NAMALWA (cell line): ENCODE data around the gene CNPPD1.

Experiments
- DNase-seq: peaks from one replicate; pipeline ENCODE4 v3.0.0-alpha.2; 2015; ENCODE audit warnings: low spot score

Gene CNPPD1

DNA sequence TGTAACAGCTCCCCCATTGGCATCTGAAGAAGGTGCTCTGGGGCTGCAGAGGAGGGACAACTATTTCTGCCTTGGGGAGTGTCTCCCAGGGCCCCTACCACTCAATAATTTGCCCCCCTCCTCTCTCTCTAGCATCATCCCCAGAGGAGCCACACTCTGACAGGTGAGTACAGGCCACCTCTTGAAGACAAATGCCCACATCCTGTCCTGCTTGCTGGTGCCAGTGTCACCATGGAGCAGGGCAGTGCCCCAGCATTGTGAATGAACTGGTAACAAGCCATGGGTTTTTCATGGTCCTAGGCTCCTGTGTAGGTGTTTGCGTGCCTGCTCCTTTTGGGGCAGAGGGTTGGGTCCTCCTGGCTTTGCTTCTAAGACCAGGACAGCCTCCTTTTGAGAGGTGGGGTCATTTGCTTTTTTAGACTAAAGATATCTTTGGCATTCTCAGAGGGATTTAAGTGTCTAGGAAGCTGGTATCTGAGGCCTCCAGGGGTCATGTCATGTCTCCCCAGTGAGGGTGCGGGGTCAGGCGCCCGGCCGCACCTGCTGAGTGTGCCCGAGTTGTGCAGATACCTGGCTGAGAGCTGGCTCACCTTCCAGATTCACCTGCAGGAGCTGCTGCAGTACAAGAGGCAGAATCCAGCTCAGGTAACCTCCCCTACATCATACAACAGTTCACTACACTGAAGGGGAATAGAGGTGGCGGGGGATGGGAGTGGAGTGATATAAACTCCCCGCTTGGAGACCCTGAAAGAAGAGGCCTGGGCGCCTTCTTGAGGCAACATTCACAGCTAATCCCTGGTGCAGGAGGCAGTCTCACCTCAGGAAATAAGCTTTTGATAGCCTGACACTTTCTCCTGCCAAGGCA is 3.1 kb upstream of the CNPPD1 start:
- DNase-seq, result no peak

DNA sequence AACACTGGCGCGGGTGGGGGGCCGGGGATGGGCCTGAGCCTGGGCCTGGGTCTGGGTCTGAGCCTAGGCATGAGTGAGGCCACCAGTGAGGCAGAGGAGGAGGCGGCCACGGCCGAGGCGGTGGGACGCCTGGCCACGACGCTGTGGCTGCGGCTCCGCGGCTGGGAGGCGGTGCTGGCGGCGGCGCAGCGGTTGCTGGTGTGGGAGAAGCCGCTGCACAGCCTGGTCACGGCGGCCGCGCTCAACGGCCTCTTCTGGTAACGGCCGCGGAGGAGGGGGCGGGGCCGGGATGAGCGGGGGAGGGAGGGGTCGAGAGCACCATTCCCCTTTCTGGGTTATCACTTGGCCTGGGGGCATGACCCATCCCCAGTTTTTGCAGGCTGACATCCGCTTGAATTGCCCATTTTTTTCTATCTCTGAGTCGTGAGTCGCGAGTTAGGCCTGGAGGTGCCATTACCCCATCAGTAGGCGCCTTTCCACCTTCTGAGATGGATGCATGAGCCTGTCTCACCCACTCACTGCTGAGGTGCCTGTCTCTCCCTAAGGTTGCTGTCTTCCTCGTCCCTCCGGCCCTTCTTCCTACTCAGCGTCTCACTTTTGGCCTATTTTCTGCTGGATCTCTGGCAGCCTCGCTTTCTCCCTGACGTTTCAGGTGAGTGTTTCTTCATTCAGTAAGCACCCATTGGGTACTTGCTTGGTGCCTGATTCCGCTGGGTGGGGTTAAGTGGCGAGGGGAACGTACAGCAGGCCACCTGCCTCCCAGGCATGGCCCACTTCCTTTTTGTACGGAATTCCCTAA is 1.9 kb upstream of the CNPPD1 start:
- peak; percentile 46 for DNase-seq

DNA sequence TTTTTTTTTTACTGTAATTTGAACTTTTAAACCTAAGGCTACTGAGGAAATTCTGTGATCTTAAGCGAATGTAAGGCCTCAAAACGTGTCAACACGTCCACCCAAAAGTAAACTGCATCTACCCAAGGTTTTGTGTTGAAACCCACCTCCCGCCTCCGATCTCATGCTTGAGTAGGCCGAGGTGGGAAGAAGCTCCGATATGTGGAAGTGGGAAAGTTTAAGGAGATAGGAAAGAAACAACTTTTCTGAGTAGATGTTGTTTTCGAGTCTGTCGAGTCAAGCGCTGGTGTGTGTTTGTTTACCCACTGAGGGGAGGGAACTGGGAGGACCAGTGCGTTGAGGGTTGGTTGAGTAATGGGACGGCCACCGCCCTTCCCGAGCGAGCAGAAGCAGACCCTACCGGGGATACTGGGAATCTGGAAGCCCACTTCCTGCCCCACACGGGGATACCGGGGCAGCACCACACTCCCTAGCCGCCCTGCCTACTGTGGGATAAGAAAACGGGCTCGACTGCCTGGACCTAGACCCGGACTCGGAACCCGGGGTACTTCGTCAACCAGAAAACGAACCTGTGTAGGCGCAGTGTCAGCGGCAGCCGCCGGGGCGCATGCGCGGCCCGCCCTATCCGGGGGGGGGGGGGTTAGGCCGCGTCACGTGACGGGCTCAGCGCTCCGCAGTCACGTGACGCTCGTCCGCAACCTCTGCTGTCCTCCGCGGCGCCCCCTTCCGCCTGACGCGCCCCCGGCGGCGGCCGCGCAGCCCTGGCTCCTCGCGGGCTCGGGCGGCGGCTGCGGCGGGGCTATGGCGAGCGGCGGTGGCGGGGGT is 1.0 kb upstream of the CNPPD1 start, which contains the start of gene RETREG2:
RETREG2 (plus strand) TSS at position 724 of the 825 bp plus-strand sequence; CDS start at position 802, 78 bp downstream.
- peak; percentile 92 for DNase-seq

DNA sequence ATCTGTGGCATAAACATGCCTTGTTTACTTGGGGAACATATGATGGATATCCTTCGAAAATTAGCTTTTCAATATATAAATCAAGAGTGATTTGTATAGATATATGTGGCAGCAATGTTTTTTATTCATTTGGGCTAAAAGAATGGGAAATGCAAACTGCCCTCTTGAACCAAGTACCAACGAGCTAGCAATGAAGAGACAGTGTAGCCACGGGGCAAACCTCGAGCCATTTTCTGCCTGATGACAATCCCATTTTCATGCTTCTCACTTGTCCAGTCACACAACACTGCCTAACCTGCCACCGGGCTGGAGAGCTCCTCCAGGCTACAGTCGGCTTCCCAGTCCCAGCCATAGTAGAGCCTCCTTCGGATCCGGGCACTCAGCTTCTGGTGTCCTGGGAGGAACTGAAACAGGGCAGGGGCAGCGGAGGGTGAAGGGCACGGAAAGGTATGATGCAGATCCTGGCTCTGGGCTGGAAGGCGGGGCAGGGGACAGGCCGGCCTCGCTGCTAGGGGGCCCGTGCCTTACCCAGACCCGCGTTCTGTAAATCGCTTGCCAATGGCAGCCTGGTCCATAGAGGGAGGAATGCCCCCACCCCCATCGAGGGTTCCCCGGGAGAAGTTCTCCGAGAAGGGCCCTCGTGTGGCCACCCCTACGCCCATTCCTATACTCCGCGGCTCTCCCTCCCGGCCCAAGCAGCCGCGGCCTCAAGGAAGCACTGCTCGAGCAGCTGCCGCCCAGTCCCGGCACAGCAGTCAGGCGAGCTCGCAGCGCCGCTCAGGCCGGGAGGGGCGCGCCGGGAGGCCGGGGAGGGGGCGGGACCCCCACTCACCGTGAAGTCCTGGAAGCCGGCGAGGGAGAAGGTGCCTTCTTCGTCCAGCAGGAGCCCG is 552 bp downstream of the CNPPD1 start:
- peak; percentile 65 for DNase-seq

DNA sequence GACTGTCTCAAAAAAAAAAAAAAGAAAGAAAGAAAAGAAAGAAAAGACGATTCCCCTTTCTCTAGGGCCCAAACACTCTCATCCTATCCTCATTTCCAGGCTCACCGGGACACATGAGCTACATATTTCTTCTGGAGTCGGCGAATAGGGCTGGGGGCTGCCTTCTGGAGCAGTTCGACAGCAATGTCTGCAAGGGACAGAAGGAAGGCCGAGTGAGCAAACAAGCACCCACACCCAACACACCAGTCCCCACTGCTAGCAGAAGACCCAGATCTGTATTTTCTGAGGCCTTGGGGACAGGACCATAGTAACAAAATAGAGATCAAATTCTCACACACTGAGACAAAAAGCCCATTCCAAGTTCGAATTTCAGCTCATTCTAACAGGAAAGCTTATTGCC is 1.2 kb downstream of the CNPPD1 start:
- no peak for DNase-seq

DNA sequence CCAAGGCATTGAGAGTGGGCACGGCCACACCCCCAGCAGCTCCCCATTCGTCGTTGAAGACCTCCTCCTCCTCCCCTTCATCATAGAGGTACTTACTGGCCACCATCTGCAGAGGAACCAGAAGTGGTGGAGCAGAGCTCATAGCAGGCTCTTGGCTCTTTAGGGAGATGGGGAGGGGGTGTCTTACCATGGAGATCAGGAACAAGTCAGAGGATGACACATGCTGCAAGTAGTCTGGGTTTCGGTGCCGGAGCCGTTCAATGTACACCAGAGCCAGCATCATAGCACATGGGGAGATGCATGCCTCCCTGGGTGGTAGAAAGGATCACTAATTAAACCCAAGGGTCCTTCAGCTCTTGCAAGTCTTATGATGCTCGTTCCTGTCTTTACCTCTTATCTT is 1.9 kb downstream of the CNPPD1 start:
- DNase-seq, result no peak

DNA sequence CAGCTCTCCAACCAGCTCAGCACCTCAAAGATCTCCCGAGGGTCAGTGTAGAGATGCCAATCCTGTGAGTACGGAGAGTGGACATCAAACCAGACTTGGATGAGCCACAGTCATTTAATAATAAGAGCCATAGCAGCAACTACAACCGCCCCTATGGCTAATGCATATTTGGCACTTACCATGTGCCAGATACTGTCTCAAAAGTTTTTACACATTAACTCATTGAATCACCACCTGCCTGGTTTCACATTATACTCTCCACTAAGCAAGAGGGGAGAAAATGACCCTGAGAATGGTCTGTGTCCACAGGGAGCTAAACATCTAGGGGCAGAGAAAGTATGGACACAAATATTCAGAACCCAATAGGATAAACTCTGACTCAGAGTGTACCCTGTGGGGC is 2.6 kb downstream of the CNPPD1 start:
- DNase-seq, result no peak

DNA sequence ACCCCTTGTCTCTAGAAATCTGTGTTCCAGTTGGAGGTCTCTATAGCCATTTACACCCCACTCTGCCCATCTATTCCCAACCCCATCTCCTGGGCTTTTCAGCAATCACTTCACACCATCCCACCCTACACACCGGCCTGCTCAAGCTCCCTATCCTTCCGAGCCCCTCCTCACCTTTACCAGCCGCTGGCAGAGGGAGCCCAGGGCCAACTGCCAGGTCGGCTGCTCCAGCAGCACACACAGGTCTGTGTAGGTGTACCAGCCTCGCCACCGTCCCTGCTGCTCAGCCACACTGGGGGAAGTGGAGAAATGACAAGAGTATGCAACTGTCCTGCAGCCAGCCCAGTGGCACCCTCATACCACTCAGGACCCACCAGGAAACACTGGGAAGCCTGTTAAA is 3.5 kb downstream of the CNPPD1 start:
- DNase-seq, result no peak

DNA sequence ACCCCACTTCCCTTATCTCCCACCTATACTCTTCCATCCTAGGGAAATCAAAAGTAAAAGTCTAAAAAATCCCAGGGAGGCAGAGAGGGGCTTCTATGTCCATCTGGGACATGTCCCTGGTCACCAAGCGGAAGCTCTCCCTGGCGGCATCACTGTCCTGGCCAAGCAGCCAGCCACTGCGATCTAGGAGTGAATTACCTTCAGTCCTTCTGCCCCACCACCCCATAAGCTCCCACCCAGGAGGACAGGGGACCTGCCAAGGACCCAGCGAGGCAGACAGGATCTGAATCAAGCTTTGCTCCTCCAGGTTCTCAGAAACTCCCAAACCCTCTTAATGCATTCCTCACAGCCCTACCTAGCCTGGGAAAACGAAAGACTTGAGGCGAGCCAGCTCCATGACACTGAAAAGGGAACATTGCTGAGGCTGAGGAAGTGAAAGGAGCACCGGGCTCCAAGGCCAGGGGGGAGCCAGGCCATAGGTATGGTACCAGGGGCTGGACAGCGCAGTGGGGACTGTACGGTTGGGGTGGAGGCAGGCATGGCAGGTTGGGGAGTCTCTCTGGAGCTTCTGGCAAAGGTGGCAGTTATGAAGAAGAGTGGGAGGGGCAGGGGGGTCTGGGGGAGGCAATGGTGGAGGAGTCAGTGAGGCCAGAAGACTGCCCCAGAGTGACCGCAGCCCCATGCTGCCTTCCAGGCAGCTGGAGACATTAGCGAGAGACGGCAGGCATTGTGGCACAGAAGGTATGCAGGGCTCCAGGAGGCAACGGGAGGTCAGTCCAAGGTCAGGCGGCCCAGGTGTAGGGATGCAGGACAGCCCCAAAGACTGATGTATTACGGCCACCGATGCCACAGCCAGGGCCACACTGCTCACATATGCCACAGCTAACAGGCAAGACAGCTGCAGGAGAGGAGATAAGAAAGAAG is 4.2 kb downstream of the CNPPD1 start:
- DNase-seq, result no peak

DNA sequence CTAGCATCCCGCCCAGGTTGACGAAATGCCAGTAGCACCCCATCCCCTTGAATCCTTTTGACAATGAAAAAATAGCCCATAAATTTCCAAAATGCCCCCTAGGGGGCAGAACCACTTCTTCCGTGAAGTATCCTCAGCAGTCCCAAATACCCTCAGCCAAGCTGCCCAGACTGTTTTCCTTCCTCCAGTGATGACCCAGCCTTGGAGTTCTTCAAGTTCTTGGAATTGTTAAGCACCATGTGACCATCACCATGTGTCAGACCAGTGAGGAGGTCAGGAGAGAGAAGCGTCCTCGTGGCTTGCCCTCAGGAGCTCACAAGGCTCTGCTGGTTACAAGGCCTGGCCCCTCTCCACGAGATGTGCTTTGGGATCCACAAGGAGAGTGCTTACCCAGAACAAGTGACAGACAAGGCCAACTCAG is 5.5 kb downstream of the CNPPD1 start:
- peak; percentile 67 for DNase-seq

DNA sequence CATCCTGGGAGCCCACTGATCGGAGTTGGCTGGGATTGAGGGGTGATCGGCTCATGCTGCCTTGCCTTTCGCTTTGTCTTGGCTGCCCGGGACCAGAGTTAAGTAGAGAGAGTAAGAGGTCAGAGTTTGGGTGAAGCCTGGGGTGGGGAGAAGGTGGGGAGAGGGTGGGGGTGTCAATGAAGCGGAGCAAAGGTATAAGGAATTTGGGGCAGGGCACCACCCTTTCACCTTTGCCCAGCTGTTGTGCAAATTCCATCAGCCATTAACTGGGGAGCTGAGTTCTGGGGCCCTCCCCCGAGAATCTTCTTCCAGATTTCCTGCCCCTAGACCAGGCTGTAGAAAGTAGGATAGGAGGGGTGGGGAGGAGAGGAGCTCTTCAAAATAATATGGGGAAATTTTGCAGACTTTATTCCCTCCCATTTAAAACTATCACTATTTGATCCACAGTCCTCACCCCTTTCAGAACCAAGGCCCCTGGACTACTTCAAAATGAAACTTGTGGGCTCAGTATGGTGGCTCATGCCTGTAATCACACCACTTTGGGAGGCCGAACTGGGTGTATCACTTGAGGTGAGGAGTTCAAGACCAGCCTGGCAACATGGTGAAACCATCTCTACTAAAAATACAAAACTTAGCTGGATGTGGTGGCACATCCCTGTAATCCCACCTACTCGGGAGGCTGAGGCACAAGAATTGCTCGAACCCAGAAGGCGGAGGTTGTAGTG is 6.6 kb downstream of the CNPPD1 start, which contains the start of gene SLC23A3:
SLC23A3 (minus strand) TSS at position 100 of the 725 bp plus-strand sequence; CDS start at position 55, 45 bp downstream.
- DNase-seq, result no peak

DNA sequence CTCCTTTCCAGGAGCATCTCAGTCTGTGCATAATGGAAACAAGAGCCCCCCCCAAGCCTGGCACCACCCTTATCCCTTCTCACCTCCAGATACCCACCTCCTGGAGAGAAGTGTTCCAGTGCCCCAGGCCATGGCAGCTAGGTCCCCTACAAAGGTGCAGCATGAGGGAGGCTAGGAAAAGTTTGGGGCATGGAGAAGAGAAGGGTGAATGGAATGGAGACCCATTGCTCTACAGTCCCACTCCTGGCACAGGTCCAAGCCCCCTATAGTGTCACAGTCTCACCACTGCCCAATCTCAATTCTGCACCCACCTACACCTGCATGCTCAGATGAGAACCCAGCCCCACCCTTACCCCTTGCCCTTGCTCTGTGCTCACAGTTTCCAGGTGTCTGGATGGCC is 7.8 kb downstream of the CNPPD1 start:
- no peak for DNase-seq

DNA sequence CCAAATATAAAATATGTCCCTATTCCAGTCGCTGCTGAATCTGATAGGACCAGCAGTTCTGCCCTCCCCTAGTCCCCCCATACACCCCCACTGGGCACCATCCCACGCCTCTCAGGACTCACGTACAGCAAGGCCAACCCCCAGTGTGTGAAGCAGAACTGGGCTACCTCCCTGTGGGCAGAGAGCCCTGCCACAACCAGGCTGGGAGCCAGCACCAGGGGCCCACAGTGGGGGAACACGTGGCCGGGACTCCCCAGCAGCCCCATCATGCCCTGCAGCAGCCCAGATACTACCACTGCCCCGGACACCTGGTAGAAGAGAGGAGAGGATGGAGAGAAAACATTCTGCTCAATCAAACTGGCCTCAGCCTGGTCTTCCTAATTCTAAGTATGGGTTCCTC is 8.2 kb downstream of the CNPPD1 start:
- DNase-seq, result no peak

DNA sequence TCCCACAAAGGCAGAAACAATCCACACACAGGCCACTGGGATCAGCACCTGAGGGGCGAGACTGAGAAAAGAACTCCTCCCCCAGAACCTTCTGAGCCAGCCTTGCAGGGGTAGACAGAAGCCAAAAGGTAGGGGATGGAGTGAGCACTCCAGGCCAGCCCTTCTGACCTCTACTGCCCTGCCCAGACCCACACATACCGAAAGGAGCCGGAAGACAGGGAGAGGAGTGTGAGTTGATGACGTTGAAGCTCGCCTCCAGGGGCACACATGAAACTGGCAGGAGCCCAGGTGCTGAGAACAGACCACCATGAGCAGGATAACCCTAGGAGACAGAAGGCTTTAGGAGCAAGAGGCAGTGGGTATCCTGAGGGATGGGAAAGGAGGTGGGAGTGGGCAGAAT is 8.7 kb downstream of the CNPPD1 start:
- DNase-seq, result no peak

DNA sequence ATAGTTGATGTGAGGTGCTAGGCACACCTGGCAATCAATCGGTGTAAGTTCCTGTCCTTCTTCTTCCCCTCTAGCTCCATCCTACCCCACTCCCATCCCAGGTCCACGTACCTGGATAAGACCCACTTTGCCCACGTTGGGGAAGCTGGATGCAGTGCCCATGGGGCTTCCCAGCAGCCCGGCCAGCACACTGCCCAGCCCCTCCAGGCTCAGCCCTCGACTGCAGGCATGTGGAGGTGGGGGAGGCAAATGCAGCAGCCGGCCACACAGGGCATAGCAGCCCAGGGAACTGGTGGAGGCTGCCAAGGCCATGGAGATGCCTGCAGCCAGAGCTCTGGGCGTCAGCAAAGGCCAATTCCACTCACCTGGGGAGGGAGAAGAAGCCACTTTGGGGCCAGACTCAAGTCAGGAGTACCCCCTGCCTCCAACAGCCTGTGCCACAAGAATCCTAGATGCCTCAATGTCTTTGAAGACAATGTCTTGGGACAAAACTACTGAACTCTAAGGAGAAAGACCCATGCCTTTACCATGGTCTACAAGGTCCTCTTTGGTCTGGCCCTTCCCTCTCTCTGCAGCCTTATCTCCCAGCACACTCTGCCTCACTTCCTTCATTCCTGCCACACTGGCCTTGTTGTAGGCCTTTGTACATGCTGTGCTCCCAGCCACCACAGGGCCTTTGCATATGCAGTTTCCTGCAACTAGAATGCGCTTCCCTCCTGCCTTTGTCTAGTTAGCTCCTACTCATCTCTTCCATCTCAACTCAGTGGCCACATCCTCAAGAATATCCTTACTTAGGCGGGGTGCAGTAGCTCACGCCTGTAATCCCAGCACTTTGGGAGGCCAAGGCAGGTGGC is 11.4 kb downstream of the CNPPD1 start:
- no peak for DNase-seq

DNA sequence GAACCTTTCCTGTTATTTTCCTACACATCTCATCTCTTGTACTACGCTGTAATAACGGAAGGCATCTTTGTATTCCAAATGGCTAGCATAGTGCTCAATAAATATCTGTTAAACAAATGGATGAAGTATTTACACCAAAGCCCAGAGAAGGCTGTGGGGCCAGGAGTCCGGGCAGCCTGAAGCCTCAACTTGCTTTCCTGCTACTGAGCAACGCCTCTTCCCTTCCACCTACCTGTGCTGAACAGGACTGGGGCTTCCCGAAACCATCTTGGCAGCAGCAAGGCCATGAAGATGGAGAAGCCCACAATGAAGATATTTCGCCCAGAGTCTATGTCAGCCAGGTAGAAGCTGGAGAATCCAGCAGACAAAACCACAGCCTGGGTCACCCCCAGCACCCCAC is 13.6 kb downstream of the CNPPD1 start:
- DNase-seq, result no peak

DNA sequence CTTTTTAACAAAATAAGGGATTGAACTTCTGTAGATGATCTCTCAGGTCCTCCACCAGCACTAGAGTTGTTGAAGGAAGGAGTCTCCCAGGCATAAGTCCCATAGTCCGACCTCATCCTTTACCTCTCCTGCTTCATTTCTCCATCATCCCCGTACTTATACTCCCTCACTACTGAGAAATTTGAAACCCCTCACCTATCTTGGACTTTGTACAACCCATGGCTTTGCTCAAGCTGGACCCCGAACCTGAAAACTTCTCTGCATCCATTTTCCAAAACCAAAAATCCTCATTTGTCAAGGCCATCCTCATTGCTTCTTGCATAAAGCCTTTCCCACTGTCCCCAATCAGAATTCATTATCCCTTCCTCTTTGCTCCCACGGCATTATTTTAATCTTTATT is 15.6 kb downstream of the CNPPD1 start:
- DNase-seq, result no peak
